HG02763 (cell line): Measurements from ENCODE around the gene LMTK3.
A peak's percentile ranks its signal among the peaks of the same experiment; 100 is the strongest.

Experiments used
- ATAC-seq: cut with Tn5 transposase; IDR thresholded peaks from one replicate; pipeline ENCODE4 v1.9.1; 2021; ENCODE audit warnings: mild to moderate bottlenecking, moderate library complexity; ENCODE audit not compliant: unreplicated experiment

The LMTK3 gene

DNA sequence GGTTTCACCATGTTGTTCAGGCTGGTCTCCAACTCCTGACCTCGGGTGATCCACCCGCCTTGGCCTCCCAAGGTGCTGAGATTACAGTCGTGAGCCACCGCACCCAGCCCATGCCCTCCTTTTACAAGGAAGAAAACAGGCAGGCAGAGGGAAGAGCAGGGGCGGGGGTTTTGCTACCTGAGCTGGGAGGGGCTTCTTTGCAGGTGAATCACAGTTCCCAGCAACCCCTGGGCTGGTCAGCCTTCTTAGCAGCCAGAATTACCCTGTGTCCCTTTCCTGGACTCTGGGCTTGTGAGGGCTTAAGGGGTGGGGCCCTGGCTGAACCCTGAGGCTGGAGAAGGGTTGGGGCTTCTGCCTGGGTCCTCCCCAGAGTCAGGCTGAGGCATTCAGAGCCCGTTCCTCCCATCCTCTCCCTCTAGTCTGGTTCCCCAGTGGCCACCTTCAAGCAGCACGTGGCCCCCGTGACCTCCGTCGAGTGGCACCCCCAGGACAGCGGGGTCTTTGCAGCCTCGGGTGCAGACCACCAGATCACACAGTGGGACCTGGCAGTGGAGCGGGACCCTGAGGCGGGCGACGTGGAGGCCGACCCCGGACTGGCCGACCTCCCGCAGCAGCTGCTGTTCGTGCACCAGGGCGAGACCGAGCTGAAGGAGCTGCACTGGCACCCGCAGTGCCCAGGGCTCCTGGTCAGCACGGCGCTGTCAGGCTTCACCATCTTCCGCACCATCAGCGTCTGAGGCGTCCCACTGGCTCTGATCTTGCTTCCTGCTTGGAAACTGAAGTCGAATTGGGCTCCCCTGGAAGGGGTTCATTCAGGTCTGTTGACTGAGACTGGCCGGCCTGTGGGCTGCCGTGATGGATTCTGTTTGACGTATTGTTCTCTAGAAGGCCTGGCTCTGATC is 59.1 kb downstream of the LMTK3 start:
- ATAC-seq = no peak

DNA sequence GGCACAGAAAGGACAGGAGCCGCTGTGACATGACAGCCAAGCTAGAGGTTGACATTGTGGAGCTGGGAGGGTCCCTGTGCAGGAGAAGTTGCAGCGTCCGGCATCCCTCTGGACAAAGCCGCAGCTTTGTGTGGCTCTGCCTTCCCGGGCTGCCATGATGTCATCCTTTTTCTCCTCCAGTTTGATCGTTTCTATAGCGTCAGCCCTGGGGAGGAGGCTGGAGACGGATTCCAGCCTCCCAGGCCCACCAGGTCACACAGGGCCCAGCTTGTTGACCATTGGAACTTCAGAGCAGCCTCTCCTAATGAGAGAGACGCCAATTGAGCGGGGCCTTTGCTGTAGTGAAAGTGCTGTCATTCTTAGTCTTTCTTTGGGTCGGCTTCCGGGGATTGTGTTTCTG is 60.0 kb downstream of the LMTK3 start:
- ATAC-seq = no peak

DNA sequence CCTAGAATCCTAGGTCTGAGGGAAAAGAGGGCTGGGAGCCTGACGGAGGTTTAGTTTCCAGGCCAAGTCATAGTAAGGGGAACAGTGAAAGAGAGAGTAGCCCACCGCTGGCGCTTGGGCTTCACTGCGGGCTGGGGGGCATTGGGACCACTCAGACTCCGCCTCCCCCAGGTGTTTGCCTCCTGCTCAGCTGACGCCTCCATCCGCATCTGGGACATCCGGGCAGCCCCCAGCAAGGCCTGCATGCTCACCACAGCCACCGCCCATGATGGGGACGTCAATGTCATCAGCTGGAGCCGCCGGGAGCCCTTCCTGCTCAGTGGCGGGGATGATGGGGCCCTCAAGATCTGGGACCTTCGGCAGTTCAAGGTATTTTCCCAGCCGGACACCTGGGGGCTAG is 60.8 kb downstream of the LMTK3 start:
- ATAC-seq = no peak

DNA sequence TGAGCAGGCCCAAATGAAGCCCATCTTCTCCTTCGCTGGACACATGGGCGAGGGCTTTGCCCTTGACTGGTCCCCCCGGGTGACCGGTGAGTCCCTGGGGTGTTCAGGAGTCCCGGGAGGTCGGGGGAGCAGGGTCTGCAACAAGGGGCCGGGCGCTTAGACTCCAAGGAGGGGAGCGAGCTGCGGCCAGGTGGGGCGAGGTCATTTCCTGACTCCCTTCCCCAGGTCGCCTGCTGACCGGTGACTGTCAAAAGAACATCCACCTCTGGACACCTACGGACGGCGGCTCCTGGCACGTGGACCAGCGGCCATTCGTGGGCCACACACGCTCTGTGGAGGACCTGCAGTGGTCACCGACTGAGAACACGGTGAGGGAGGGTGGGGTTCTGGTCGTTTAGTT is 61.2 kb downstream of the LMTK3 start:
- ATAC-seq = no peak

DNA sequence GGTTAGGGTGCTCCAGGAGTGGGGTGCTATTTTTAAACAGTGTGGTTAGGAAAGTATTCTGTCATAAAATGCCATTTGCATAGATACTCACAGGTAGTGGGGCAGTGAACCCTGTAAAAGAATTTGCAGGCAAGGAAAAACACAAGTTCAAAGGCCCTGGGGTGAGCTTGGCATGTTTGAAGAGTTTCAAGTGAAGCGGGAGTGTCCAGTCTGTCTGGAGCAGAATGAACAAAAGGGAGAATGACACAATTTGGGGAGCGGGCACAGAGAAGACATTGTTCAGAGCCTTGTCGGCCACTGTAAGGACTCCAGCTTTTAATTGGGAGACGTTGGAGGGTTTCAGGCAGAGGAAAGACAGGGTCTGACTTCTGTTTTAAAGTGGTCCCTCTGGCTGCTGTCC is 63.1 kb downstream of the LMTK3 start:
- no peak for ATAC-seq

DNA sequence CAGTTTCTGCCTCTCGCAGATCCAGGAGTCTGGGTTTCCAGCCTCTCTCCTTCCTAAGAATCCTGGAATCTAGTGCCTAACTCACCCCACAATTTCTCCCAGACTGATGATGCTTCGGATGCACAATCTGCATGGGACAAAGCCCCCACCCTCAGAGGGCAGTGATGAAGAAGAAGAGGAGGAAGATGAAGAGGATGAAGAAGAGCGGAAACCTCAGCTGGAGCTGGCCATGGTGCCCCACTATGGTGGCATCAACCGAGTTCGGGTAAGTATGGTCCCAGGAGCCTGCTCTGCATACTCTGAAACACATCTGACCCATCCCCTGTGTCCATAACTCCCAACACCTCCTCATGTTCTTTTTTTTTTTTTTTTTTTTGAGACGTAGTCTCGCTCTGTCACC is 65.1 kb downstream of the LMTK3 start:
- ATAC-seq = no peak

DNA sequence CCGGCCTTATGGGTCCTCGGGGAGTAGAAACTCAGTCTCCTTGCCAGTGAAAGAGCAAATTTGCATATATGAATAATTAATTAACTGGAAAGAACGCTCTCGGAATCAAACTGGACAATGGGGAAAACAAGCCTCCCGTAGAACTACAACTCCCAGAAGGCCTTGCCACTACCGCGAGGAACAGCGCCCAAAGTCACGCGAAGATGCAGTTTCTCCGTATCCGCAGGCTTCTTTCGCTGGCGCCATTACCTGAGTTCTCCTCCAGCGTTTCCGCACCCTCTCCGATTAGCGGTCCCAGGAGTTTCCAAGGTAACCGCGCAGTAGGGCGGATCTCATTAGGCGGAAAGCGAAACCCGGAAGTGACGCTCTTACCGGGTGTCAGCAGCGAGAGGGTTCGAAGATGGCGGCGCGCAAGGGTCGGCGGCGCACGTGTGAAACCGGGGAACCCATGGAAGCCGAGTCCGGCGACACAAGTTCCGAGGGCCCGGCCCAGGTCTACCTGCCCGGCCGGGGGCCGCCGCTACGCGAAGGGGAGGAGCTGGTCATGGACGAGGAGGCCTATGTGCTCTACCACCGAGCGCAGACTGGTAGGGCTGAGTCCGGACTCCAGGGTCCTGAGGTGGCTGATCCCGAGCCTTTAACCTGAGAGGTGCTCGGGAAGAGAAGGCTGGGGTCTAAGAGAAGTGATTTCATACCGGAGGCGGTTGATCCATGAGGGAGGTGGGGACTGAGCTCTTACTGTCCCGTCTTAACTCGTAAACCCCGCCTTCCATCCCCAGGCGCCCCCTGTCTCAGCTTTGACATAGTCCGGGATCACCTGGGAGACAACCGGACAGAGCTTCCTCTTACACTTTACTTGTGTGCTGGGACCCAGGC is 65.8 kb downstream of the LMTK3 start, which contains the start of gene GRWD1:
TSS of gene GRWD1 (plus strand) at position 378 of the 876 bp plus-strand sequence. CDS start at position 401, 23 bp downstream.
- ATAC-seq = peak; percentile 79

DNA sequence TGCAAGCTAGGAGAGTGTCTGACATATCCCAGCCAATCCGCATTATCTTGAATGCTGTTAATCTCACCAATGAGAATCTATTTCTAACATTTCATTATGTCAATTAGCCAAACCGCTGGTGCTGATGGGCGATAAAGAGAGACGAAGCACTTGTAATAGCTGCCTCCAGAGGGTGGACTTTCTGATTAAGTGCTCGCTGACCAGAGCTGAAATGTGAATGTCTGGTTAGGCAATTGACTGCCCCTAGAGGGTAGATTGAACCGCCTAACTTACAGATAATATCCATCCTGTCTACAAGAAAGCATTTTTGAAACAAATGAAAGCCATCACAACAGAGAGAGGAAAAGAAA is 66.4 kb downstream of the LMTK3 start:
- ATAC-seq = no peak

DNA sequence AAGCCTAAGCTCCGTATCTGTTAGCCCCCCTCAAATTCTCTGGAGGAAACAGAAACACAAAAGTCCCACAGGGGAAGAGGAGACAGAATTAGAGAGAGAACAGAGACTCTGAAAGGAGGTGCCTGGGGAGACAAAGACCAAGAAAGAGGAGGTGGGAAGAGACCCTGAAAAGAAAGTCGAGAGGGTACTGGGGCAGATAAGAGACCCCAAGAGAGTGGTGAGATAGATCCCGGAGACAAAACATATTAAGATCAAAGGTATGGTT is 66.8 kb downstream of the LMTK3 start:
- no peak for ATAC-seq

DNA sequence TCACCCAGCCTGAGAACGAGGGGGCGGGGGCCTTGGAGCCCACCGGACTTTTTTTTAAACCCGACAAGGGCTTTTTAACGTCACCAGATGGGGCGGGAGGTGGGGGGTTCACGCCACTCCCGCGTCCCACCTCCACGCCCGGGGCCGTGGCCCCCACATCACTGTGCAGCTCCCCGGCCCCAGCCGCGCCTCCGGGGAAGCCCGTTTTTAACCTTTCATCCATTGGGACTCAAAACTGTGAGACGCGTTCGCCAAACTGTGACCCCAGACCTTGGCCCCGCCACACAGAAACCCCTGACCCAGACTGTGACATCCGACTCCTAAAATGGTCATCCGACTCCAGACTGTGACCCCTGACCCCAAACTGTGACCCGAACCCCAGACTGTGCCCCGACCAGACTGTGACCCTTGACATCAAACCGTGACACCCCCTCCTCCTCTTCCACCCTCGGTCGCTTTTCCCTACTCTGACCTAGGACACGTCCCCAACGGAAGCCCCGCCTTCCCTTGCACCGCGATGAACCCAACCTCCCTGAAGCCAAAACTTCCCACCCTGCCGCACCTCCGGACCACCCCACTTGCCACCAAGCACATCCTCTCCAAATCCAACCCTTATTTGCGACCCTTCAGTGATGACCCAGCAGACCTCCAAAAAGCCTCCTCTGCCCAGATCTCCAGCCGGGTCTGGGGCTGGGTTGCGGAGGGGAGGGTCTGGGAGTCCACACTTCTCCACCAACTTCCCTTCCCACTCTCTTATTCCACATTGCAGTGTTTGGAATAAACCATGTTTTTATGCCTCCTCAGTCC is 67.3 kb downstream of the LMTK3 start:
- no peak for ATAC-seq

DNA sequence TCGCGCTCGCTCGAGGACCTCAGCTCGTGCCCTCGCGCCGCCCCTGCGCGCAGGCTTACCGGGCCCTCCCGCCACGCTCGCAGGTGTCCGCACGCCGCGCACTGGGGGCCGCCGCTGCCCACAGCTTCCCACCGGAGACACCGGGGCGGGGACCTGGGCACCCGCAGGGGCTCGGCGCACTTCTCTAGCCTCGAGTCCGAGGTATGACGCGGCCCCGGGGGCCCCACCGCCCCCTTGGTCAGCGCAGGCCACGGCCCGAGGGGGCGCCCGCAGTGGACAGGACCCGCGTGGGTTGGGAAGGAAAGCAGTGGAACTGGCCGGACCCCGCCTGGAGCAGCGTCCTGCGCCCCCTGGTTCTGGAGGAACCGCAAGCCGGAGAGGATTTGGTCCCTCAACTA is 67.9 kb downstream of the LMTK3 start:
- no peak for ATAC-seq

DNA sequence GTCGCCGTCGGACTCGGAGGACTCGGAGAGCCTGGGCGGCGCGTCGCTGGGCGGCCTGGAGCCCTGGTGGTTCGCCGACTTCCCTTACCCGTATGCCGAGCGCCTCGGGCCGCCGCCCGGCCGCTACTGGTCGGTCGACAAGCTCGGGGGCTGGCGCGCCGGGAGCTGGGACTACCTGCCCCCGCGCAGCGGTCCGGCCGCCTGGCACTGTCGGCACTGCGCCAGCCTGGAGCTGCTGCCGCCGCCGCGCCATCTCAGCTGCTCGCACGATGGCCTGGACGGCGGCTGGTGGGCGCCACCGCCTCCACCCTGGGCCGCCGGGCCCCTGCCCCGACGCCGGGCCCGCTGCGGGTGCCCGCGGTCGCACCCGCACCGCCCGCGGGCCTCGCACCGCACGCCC is 68.4 kb downstream of the LMTK3 start:
- ATAC-seq = no peak

DNA sequence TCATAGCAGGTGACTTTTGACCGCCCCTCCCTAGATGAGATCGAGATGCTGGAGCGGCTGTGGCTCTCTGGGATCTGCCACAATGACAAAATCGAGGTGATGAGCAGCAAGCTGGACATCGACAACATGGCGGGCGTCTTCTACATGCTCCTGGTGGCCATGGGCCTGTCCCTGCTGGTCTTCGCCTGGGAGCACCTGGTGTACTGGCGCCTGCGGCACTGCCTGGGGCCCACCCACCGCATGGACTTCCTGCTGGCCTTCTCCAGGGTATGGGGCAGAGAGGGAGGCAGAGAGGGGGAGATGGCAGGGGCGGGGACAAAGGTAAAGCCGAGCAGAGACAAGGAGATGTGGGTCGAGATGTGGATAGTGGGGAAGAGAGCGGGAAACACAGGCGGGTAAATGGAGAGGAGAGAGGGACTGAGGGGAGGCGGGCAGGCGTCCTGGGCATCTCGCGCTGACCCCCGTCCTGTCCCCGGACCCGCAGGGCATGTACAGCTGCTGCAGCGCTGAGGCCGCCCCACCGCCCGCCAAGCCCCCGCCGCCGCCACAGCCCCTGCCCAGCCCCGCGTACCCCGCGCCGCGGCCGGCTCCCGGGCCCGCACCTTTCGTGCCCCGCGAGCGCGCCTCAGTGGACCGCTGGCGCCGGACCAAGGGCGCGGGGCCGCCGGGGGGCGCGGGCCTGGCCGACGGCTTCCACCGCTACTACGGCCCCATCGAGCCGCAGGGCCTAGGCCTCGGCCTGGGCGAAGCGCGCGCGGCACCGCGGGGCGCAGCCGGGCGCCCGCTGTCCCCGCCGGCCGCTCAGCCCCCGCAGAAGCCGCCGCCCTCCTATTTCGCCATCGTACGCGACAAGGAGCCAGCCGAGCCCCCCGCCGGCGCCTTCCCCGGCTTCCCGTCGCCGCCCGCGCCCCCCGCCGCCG is 69.3 kb downstream of the LMTK3 start:
- ATAC-seq = no peak

DNA sequence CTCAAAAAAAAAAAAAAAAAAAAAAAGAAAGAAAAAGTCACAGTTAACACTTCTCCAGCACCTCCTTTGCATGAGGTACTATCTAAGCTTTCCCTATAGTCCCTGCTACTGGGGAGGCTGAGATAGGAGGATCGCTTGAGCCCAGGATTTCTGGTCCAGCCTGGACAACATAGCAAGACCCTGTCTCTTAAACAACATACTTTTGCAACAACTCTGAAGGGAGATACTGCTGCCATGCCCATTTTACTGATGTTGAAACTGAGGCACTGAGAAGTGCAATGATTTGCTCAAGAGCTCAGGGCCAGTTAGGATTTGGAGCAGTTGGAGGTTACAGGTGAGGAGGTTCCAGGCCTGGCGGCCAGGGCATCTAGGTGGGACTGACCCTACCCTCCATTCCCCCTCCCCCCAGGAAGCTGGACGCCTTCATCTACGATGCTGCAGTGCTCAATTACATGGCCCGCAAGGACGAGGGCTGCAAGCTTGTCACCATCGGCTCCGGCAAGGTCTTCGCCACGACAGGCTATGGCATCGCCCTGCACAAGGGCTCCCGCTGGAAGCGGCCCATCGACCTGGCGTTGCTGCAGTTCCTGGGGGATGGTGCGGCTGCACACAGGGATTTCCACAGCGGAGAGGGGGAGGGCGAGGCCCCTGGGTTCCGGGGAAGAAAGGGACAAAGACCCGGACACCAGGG is 70.1 kb downstream of the LMTK3 start:
- no peak for ATAC-seq

DNA sequence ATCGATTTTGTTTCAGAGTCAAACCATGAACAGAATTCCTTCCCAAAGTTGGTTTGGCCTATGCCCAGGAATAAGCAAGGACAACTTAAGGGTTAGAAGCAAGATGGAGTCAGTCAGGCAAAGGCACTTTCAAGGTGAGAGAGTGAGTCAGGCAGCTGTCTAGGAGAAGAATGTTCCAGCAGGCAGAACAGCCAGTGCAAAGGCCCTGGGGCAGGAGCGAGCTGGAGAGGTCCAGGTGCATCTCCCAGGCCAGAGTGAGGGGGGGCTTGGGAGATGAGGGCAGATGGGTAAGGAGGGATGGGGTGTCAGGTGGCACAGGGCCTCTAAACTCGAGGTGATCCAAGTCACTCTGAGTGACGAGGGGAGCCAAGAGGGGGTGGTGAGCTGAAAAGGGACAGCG is 75.0 kb downstream of the LMTK3 start:
- no peak for ATAC-seq
